Activated naive CD4-positive, alpha-beta T cell treated with anti-CD3 and anti-CD28 coated beads for 36 hours (primary cell): ENCODE results near the gene GJA1. TPM values are rescaled to one million over a fixed set of nuclear protein-coding genes. Genes with fewer than 3 reads are reported as not detected.

Experiments
- CTCF ChIA-PET: fragments of 350-600 bp; sonication (Branson Sonifier 250); formaldehyde crosslinking; loops from one replicate; lab custom pipeline; 2021; ENCODE audit warnings: antibody characterized with exemption; lab: Charles Lee
- DNase-seq: peaks from one replicate; pipeline ENCODE4 v3.0.0-alpha.2; 2020
- H3K27ac Mint-ChIP-seq: one replicate; pipeline ENCODE4 v1.8.0; 2021; ENCODE audit warnings: mild to moderate bottlenecking, mixed read lengths
- H3K27me3 Mint-ChIP-seq: one replicate; pipeline ENCODE4 v1.8.0; 2021; ENCODE audit warnings: low read depth, mixed read lengths
- H3K36me3 Mint-ChIP-seq: one replicate; pipeline ENCODE4 v1.8.0; 2021; ENCODE audit warnings: low read depth, mixed read lengths
- H3K4me1 Mint-ChIP-seq: one replicate; pipeline ENCODE4 v1.8.0; 2021; ENCODE audit warnings: low read depth, mixed read lengths
- H3K4me3 Mint-ChIP-seq: one replicate; pipeline ENCODE4 v1.8.0; 2021; ENCODE audit warnings: mild to moderate bottlenecking, moderate library complexity, mixed read lengths
- H3K9me3 Mint-ChIP-seq: one replicate; pipeline ENCODE4 v1.8.0; 2021; ENCODE audit warnings: mixed read lengths
- intact Hi-C: fragments of 100-400 bp; cut with micrococcal nuclease; formaldehyde crosslinking; loops from one replicate; pipeline ENCODE4 v1.15.1; 2023
- total RNA-seq, 2 experiments: library from RNA; stranded (reverse); gene quantifications; one replicate each; pipeline ENCODE4 v1.2.3, GENCODE V29; 2021

The GJA1 gene
- total RNA-seq, 2 experiments from 2014 or later, result 0.29 to 0.37 TPM

DNA sequence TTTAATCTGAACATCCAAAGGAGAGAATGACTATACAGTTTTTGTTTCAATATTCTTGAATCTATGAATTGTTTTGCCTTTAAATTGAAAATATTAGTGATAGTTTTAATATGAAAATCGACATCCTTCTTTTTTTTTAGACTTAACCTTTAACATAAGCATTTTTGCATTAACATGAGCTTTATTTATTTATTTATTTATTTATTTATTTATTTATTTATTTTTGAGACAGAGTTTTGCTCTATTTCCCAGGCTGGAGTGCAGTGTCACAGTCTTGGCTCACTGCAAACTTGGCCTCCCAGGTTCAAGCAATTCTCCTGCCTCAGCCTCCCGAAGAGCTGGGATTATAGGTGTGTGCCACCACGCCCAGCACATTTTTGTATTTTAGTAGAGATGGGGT is 27.6 kb downstream of the GJA1 start:
- Mint-ChIP-seq H3K9me3 (no peaks in the 10 kb centered on the region), H3K4me3 (no peak overlapping the region), H3K4me1 (no peaks in the 10 kb centered on the region), H3K27me3 (no peaks in the 10 kb centered on the region), H3K27ac (no peak overlapping the region), H3K36me3 (no peaks in the 10 kb centered on the region)
- intact Hi-C loops, result no loop called here
- no peak for DNase-seq
- CTCF ChIA-PET, result no interaction called here

DNA sequence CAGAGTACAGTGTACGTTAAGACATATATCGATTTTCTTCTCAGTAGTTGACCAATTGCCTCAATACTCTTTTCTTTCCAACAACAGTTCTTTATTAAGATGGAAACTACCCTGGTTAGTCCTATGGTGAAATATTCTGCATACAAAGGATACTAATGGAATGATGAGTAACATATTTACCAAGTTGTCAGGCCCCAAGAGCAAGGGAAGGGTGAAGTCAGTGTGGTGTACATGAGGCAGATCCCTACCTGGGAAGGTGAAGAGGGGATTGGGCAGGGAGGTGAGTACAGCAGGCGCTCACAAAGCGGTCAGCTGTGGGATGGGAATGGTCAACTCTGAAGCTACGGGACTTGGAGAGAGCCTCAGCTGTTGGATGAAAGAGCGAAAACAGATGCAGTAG is 29.7 kb downstream of the GJA1 start:
- intact Hi-C loops, result no loop called here
- no peak overlapping the region for H3K27ac Mint-ChIP-seq
- CTCF ChIA-PET, result interaction anchor here (0.6 to 0.7 kb wide), 2 partner anchors 21 to 494 kb away, joined by 3 to 4 read pairs; no protein-coding TSS in a partner anchor
- no peaks in the 10 kb centered on the region for H3K9me3 Mint-ChIP-seq
- no peaks in the 10 kb centered on the region for H3K4me1 Mint-ChIP-seq
- no peaks in the 10 kb centered on the region for H3K27me3 Mint-ChIP-seq
- H3K36me3 Mint-ChIP-seq, result no peaks in the 10 kb centered on the region
- H3K4me3 Mint-ChIP-seq, result no peak overlapping the region
- DNase-seq, result no peak

DNA sequence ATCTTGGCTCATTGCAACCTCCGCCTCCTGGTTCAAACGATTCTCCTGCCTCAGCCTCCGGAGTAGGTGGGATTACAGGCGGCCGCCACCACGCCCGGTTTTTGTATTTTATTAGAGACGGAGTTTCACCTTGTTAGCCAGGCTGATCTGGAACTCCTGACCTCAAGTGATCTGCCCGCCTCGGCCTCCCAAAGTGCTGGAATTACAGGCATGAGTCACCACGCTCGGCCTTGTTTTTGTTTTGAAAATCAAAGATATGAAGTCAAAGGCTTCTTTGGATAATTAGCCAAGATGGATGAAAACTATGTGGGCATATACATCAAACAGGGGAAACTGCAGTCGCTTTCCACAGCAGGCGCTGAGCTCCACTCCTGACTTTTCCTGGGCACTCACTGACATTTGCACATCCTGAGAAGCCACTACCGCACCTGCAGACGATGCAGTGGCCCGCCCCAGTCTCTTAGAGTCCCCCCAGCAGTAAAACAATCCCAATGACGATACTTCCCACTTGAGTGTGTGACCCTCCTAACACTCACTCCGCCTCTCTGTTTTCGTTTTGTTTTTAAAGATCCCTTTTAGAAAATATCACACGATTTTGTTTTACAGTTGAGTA is 44.1 kb downstream of the GJA1 start:
- DNase-seq, result no peak
- intact Hi-C loops, result no loop called here
- Mint-ChIP-seq H3K9me3 (no peaks in the 10 kb centered on the region), H3K27me3 (no peaks in the 10 kb centered on the region), H3K36me3 (no peaks in the 10 kb centered on the region), H3K4me1 (no peaks in the 10 kb centered on the region), H3K27ac (no peak overlapping the region), H3K4me3 (no peak overlapping the region)
- CTCF ChIA-PET, result interaction anchor here (0.7 kb wide), 1 partner anchor 566 kb away, joined by 3 read pairs; no protein-coding TSS in a partner anchor

DNA sequence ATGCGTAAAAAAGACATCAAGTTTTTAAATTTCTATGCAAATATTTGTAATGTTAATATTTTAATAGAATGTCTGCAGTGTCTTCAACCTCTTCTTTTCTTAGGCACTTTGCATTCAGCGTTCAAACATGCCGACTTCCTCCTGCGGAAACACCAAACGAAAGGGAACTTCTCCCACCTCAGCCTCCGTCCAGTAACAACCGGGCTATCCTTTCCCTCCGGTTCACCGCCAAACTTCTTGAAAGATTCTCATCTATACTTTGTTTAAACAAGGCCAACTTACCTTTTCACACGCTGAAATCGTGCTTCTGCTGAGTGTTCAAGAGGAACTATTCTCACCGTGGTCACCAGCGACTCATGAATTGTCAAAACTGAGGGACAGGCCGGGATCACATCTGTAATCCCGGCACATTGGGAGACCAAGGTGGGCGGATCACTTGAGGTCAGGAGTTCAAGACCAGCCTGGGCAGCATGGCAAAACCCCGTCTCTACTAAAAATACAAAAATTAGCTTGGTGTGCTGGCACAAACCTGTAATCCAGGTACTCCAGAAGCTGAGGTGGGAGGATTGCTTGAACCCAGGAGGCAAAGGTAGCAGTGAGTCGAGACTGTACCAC is 44.8 kb downstream of the GJA1 start:
- Mint-ChIP-seq H3K4me1 (no peaks in the 10 kb centered on the region), H3K36me3 (no peaks in the 10 kb centered on the region), H3K4me3 (no peak overlapping the region), H3K27ac (no peak overlapping the region), H3K27me3 (no peaks in the 10 kb centered on the region), H3K9me3 (no peaks in the 10 kb centered on the region)
- CTCF ChIA-PET, result interaction anchor here (0.7 kb wide), 1 partner anchor 566 kb away, joined by 3 read pairs; no protein-coding TSS in a partner anchor
- DNase-seq, result no peak
- intact Hi-C loops, result no loop called here

DNA sequence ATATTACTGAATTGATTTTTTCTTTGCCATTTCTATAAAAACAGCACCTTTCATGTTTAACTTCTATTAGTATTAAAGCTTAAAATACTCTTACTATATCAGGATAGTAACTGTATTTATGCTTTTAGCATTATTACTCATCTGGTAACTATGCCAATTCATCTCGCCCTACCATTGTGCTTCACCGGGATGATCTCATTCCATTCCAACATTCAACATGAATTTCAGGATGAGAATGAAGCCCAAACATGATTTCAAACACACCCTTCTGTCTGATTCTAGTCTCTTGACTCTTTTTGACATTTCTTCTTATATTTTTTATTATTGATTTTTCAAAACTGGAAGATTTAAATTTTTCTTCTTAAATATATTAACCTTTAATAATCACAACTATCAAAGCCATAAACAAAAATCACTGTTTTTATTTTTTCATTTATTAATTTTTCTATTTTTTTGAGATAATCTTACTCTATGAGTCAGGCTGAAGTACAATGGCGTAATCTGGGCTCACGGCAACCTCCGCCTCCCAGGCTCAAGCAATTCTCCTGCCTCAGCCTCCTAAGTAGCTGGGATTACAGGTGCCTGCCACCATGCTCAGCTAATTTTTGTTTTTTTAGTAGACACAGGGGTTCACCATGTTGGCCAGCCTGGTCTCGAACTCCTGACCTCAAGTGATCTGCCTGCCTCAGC is 46.7 kb downstream of the GJA1 start:
- H3K27me3 Mint-ChIP-seq, result no peaks in the 10 kb centered on the region
- no peaks in the 10 kb centered on the region for H3K36me3 Mint-ChIP-seq
- no peak overlapping the region for H3K27ac Mint-ChIP-seq
- H3K4me1 Mint-ChIP-seq, result no peaks in the 10 kb centered on the region
- H3K4me3 Mint-ChIP-seq, result no peak overlapping the region
- no peaks in the 10 kb centered on the region for H3K9me3 Mint-ChIP-seq
- no peak for DNase-seq
- intact Hi-C loops, result no loop called here
- CTCF ChIA-PET, result no interaction called here

DNA sequence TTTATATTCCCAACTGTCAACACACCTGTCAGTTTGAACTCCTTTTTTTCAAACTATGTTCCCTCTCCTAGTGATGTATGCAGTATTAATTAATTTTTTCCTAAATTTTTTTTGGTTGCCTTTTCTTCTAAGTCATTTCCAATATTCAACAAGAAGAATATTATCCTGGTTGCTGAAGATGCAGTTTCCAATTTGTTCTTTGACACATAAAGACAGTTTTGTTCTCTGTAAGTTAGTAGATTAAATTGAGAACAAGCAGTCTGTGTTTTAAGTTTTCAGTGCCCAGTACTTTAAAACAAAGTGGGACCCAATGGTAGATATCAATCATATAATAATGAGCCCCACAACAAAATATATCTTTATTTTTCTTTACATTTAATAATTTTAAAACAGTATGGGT is 47.3 kb downstream of the GJA1 start:
- no peaks in the 10 kb centered on the region for H3K4me1 Mint-ChIP-seq
- no peak overlapping the region for H3K4me3 Mint-ChIP-seq
- H3K9me3 Mint-ChIP-seq, result no peaks in the 10 kb centered on the region
- no peak overlapping the region for H3K27ac Mint-ChIP-seq
- intact Hi-C loops, result no loop called here
- no peak for DNase-seq
- no peaks in the 10 kb centered on the region for H3K36me3 Mint-ChIP-seq
- H3K27me3 Mint-ChIP-seq, result no peaks in the 10 kb centered on the region
- CTCF ChIA-PET, result no interaction called here

DNA sequence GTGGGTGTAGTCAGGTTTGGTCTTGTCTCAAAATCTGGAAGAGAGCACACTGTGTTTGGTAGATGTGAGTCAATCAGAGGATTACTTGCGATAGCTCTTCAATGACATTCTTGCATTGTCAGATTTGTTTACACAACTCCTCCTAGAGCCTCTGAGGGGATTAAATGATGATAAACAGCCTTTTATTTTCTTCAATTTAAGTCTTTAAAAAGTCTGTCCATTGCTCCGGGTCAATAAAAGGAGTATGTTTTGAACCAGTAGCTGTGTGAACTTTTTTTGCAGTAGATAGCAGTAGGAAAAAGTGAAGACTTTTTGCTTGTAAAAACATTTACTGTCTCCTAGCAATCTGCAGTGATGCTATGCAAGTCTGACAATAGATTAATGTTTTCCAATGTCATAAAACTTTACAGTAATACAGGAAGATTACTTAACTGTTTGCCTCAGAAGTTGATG is 49.9 kb downstream of the GJA1 start:
- DNase-seq, result no peak
- no peak overlapping the region for H3K4me3 Mint-ChIP-seq
- intact Hi-C loops, result no loop called here
- no peaks in the 10 kb centered on the region for H3K4me1 Mint-ChIP-seq
- H3K9me3 Mint-ChIP-seq, result no peaks in the 10 kb centered on the region
- H3K27me3 Mint-ChIP-seq, result no peaks in the 10 kb centered on the region
- CTCF ChIA-PET, result no interaction called here
- no peak overlapping the region for H3K27ac Mint-ChIP-seq
- no peaks in the 10 kb centered on the region for H3K36me3 Mint-ChIP-seq

DNA sequence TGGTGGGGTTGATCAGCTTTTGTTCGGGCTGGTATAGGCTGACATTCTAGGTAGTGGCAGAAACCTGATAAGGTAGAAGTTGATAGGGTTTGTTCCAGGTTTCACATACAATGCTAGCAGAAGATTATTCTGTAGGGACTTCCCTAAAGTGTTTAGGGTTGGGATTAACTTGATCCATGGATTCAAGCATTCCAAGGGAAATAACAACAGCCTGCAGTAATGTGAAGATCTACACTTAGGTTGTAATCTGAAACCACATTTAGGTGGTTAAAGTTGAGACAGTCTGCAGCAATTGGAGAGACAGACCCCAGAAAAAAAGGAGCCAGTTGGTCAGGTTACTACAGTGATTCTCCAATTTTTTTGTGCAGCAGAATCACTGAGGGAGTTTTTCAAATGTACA is 56.1 kb downstream of the GJA1 start:
- no peak for DNase-seq
- no peaks in the 10 kb centered on the region for H3K27me3 Mint-ChIP-seq
- H3K36me3 Mint-ChIP-seq, result no peaks in the 10 kb centered on the region
- no peaks in the 10 kb centered on the region for H3K4me1 Mint-ChIP-seq
- CTCF ChIA-PET, result no interaction called here
- no peak overlapping the region for H3K27ac Mint-ChIP-seq
- no peak overlapping the region for H3K4me3 Mint-ChIP-seq
- intact Hi-C loops, result no loop called here
- no peaks in the 10 kb centered on the region for H3K9me3 Mint-ChIP-seq

DNA sequence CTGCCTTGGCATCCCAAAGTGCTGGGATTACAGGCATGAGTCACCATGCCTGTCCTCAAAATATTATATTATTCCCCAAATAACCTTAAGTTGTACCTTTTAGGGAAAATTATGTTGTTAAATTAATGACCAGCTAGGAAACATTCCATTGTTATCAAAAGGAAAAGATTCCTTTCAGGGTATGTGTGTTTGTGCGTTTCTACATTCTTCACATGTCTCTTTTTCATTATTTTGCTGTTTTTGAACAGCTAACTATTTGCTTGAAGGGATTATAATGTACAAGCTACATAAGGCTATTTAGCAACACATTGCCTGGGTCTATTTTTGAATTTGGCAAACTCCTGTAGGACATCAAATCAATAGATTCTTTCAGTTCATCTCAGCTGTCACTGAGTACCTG is 57.1 kb downstream of the GJA1 start:
- Mint-ChIP-seq H3K9me3 (no peaks in the 10 kb centered on the region), H3K27ac (no peak overlapping the region), H3K27me3 (no peaks in the 10 kb centered on the region), H3K4me1 (no peaks in the 10 kb centered on the region), H3K36me3 (no peaks in the 10 kb centered on the region), H3K4me3 (no peak overlapping the region)
- intact Hi-C loops, result no loop called here
- CTCF ChIA-PET, result no interaction called here
- no peak for DNase-seq

DNA sequence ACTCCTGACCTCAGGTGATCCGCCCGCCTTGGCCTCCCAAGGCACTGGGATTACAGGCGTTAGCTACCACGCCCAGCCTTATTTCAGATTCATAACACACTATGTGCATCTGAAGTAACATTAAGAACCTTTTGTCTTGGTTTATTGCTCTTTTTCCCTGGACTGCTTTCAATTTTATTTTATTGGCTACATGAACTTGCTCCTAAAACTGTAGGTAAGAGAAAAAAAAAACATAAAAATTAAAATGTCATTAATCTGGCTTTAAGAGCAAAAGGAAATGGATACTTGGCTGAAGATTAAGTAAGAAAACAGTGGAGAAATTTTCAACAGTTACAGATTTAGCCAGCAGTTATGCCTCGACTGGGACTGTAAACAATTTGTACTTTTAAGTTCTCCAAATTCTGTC is 62.5 kb downstream of the GJA1 start:
- DNase-seq, result no peak
- no peaks in the 10 kb centered on the region for H3K4me1 Mint-ChIP-seq

DNA sequence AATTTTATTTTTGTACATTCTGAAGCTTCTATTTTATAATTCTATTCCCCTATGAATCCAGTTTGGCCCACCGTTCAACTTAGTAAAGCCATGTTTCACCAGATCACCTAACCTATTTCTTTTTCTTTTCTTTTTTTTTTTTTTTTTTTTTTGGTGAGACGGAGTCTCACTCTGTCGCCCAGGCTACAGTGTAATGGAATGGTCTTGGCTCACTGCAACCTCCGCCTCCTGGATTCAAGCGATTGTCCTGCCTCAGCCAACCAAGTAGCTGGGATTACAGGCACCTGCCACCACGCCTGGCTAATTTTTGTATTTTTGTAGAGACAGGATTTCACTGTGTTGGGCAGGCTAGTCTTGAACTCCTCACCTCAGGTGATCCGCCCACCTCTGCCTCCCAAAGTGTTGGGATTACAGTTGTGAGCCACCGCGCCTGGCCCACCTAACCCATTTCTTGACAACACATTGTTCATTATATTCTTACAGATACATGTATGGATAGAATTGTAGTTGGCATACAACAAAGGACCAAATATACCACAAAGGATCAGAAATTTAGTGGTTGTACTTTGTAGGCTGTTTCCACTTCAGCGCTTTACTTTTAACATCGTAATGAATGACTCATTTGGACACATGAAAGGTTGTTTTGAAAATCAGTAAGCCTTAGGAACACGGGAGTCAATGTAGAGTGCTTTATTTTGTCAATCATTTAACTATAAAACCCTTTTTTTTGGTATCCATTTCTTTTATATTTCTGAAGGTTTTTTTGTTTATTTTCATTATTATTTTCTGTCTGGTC is 63.2 kb downstream of the GJA1 start:
- H3K27me3 Mint-ChIP-seq, result no peaks in the 10 kb centered on the region
- peaks cover 5% of the 10 kb centered on the region for H3K4me1 Mint-ChIP-seq
- H3K36me3 Mint-ChIP-seq, result no peaks in the 10 kb centered on the region
- CTCF ChIA-PET, result no interaction called here
- intact Hi-C loops, result no loop called here
- DNase-seq, result no peak
- H3K9me3 Mint-ChIP-seq, result no peaks in the 10 kb centered on the region
- H3K4me3 Mint-ChIP-seq, result no peak overlapping the region
- H3K27ac Mint-ChIP-seq, result no peak overlapping the region

More for the DNA sequence above, 62.5 kb downstream of the GJA1 start:
- CTCF ChIA-PET, result no interaction called here
- Mint-ChIP-seq H3K27ac (no peak overlapping the region), H3K27me3 (no peaks in the 10 kb centered on the region), H3K36me3 (no peaks in the 10 kb centered on the region), H3K9me3 (no peaks in the 10 kb centered on the region), H3K4me3 (no peak overlapping the region)
- intact Hi-C loops, result no loop called here
